T-helper 2 cell (primary cell): ENCODE measurements around the gene TRIO.
A peak's percentile ranks its signal among the peaks of the same experiment; 100 is the strongest.

ENCODE experiments used
- DNase-seq, 5 experiments: peaks; one replicate each; pipeline versions ENCODE4 v3.0.0 to v3.0.0-alpha.2; 2012 to 2022

TRIO gene

GRCh38 chr5:14302330-14302729, 159.2 kb downstream of the TRIO start:
- DNase-seq, result no peak

- no peak for DNase-seq
These were observed 161.9 kb downstream of the TRIO start for GRCh38 chr5:14305045-14305444.

- DNase-seq, result no peak
These were observed 163.2 kb downstream of the TRIO start for GRCh38 chr5:14306329-14306815.

- no peak for DNase-seq
These were observed 165.4 kb downstream of the TRIO start for GRCh38 chr5:14308384-14309154.

- DNase-seq, result no peak
These were observed 166.1 kb downstream of the TRIO start for GRCh38 chr5:14309199-14309598.

GRCh38 chr5:14309878-14310531, 166.9 kb downstream of the TRIO start:
- no peak for DNase-seq

GRCh38 chr5:14310901-14311300, 167.8 kb downstream of the TRIO start:
- DNase-seq, result no peak

- DNase-seq, result no peak
These were observed 171.0 kb downstream of the TRIO start for GRCh38 chr5:14313986-14314690.

- DNase-seq, result no peak
These were observed 173.3 kb downstream of the TRIO start for GRCh38 chr5:14316471-14316870.

- DNase-seq, result no peak
These were observed 176.0 kb downstream of the TRIO start for GRCh38 chr5:14319102-14319501.

- no peak for DNase-seq
These were observed 178.8 kb downstream of the TRIO start for GRCh38 chr5:14321936-14322335.

- no peak for DNase-seq
These were observed 179.5 kb downstream of the TRIO start for GRCh38 chr5:14322437-14323187.

- DNase-seq, result no peak
These were observed 180.3 kb downstream of the TRIO start for GRCh38 chr5:14323466-14323865.

GRCh38 chr5:14325369-14325768, 182.2 kb downstream of the TRIO start:
- DNase-seq, result no peak

GRCh38 chr5:14326035-14326903, 183.1 kb downstream of the TRIO start:
- DNase-seq, result no peak

GRCh38 chr5:14327624-14328023, 184.5 kb downstream of the TRIO start:
- no peak for DNase-seq

- DNase-seq, result no peak
These were observed 185.0 kb downstream of the TRIO start for GRCh38 chr5:14328144-14328543.

- no peak for DNase-seq
These were observed 187.1 kb downstream of the TRIO start for GRCh38 chr5:14330291-14330690.

GRCh38 chr5:14330729-14331385, 187.7 kb downstream of the TRIO start:
- no peak for DNase-seq

GRCh38 chr5:14331386-14331781, 188.2 kb downstream of the TRIO start:
- peak in 1 of 5 experiments; percentile 50 for DNase-seq

- DNase-seq, result no peak
These were observed 189.0 kb downstream of the TRIO start for GRCh38 chr5:14332038-14332631.
